ENCODE measurements around the gene AQR.

DNA sequence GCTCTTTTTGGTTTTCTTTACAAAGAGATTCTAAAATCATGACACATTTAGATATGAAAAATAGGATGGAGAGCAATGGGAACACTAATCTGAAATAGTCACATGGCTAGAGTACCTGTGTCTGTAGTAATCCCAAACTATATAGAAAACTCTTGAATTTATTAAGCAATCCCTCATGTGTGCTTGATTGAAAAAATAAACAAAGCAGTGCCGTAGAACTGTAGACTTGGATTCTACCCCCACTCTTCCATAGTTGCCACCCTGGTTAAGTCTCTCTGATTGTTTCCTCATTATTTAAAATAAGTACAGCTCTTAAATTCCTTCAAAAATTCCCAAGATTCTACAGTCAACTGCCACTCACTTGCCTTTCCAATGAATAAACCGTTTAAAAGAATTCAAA is 115.3 kb downstream of the AQR start:
- TF ChIP-seq, protein P1, sequence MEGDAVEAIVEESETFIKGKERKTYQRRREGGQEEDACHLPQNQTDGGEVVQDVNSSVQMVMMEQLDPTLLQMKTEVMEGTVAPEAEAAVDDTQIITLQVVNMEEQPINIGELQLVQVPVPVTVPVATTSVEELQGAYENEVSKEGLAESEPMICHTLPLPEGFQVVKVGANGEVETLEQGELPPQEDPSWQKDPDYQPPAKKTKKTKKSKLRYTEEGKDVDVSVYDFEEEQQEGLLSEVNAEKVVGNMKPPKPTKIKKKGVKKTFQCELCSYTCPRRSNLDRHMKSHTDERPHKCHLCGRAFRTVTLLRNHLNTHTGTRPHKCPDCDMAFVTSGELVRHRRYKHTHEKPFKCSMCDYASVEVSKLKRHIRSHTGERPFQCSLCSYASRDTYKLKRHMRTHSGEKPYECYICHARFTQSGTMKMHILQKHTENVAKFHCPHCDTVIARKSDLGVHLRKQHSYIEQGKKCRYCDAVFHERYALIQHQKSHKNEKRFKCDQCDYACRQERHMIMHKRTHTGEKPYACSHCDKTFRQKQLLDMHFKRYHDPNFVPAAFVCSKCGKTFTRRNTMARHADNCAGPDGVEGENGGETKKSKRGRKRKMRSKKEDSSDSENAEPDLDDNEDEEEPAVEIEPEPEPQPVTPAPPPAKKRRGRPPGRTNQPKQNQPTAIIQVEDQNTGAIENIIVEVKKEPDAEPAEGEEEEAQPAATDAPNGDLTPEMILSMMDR (IDR thresholded peaks at IDR 0.05) = no peak
- TF ChIP-seq, protein P2, sequence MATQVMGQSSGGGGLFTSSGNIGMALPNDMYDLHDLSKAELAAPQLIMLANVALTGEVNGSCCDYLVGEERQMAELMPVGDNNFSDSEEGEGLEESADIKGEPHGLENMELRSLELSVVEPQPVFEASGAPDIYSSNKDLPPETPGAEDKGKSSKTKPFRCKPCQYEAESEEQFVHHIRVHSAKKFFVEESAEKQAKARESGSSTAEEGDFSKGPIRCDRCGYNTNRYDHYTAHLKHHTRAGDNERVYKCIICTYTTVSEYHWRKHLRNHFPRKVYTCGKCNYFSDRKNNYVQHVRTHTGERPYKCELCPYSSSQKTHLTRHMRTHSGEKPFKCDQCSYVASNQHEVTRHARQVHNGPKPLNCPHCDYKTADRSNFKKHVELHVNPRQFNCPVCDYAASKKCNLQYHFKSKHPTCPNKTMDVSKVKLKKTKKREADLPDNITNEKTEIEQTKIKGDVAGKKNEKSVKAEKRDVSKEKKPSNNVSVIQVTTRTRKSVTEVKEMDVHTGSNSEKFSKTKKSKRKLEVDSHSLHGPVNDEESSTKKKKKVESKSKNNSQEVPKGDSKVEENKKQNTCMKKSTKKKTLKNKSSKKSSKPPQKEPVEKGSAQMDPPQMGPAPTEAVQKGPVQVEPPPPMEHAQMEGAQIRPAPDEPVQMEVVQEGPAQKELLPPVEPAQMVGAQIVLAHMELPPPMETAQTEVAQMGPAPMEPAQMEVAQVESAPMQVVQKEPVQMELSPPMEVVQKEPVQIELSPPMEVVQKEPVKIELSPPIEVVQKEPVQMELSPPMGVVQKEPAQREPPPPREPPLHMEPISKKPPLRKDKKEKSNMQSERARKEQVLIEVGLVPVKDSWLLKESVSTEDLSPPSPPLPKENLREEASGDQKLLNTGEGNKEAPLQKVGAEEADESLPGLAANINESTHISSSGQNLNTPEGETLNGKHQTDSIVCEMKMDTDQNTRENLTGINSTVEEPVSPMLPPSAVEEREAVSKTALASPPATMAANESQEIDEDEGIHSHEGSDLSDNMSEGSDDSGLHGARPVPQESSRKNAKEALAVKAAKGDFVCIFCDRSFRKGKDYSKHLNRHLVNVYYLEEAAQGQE (IDR thresholded peaks at IDR 0.05; ENCODE audit: insufficient read depth in 1 of 2, low read depth in 2 of 2, low read length in 1 of 2) = no peak
- TF ChIP-seq POLR2AphosphoS5 (IDR thresholded peaks at IDR 0.05; ENCODE audit: low read depth, low read length) (no peak), TCF7L2 (IDR thresholded peaks at IDR 0.05; ENCODE audit: low read depth, low read length) (no peak), SIN3A (IDR thresholded peaks at IDR 0.05; ENCODE audit: borderline replicate concordance, insufficient read depth, low read depth, low read length) (no peak)
